ENCODE results near the gene CP.

CP gene

DNA sequence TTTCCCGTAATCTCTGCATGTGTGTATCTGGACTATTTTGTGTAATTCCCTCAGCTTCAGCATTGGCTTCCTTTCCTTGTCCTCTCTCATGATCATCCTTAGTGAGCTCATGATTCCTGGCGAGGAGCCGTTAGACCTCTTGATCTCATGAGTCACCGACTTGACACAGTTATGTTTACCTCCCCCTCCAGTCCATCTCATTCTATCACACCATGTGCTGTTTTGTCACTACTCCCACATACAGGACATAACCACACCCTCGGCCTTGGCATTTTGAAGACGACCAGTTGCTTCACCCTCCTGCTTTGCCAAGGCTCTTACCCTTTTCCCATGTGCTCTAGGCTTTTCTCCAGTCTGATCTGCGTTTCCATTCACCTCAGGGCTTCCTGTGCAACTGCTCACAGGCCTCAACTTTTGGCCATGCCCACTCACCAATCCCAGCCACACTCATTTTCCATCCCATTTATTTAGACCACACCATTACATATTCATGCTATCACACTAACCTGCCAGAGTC is 41.5 kb downstream of the CP start:
- peak; percentile 47 for DNase-seq

DNA sequence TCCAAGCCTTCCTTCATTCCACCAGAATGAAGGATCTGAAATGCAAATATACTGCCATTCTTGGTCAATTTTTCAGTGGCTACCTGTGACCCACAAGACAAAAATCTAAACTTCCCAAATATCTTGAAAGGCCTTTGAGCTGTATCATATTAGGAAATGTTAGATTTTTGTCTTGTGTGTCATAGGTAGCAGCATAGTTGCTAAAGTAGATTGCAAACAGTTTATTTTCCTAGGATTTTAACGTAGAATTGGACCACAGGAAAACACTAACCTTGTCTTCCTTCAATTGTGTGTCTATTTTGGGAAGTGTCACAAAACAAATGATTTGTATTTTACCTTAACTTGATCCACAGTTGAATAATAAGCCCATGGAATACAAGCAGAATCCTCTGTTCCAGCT is 42.4 kb downstream of the CP start:
- DNase-seq = no peak

DNA sequence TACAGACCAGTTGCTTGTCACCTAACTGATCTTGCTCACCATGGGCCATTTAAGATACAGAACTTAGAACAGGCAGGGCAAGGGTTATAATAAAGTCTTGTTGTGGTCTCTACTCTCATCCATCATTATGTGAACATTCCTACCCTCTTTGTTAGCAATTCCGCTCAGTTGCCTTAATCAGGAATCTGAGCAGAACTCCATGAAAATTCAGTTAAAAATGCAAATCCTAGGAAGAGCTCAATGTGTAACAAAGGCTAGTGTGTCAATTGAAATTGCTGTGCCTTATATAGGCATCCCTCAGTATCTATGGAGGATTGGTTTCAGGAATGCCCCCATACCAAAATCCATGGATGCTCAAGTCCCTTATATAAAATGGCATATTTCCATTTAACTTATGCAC is 44.5 kb downstream of the CP start:
- no peak for DNase-seq

DNA sequence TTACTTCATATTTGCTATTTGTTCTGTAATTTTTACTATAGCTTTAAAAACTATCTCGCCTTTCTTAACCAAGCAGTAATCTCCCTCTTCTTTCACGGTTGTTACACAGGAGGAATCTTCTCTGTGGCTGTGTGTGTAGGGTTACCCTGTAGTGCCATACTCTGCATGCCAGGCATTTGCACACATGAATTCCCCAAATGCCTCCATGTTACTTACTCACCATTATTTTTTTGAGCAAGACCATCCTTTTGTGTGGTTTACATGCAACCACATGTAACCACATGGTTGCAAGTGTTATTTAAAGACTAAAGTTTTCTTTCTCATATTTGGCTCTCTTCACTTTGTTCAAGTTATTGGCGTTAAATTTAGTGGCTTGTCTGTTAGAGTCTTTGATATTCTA is 46.7 kb downstream of the CP start:
- DNase-seq = no peak

DNA sequence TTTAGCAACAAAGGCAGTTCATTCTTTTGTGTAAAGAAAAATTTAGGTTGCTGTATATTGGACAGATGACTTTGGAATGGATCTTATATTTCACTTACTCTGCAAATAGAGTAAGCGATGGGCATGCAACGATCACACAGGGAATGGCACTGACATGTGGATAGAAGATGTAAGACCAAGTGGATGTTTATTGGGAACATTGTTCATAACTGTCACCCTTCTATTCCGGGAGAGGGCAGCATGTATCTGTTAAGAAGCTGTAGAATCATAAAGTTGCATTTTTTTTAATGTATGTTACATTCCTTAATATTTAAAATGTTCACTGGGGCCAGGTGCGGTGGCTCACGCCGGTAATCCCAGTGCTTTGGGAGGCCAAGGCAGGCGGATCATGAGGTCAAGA is 51.0 kb downstream of the CP start:
- no peak for DNase-seq

DNA sequence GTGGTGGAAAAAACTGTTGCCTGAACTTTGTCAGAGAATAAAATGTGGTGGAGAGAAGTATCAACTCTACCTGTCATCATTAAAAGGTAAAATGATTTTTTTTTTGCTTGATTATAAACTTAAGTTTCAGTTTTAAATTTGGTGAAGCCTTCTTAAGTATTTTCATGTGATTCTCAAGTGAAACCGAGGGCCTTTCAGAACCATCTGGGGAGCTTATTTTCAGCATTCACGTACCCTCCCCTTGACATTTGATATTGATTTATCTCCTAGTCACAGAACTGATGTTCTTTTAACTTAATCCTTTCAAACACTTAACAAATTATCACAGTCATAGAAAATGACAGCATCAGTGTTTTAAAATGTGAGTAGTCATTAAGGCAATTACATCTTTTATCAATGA is 53.7 kb downstream of the CP start:
- no peak for DNase-seq

DNA sequence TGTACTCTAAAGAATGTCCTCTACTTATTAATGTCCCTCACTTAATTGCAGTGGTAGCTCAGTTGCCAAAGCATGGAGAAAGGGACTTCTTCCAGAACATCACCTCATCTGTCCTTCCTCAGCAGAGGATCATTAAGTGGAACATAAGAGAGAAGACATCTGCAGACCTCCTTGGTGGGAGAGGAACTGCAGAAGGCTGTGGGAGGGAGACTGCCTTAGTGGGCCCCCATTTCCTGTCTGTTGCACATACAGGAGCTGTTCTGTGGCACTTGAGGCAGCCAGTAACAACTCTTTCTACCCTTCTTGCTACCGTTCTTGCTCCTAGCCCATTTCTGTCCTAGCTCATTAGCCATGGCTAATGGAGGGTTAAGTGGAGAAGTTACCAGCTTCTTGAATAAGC is 58.6 kb downstream of the CP start:
- no peak for DNase-seq

DNA sequence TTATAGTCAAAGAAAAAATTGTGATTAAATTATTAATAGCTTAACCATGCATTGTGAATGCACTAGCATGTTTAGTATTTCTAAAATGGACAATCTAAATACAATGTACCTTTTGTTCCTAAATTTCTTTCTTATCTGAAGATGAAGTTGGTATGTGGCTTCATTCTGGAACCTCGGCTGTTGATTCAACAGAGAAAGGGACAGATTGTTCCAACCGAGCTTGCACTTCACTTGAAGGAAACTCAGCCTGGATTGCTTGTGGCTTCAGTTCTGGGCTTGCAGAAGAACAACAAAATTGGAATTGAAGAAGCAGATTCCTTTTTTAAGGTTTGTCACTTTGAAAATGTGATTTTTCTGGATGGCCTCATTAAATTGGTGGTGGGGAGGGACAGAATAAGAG is 59.6 kb downstream of the CP start:
- DNase-seq = no peak

DNA sequence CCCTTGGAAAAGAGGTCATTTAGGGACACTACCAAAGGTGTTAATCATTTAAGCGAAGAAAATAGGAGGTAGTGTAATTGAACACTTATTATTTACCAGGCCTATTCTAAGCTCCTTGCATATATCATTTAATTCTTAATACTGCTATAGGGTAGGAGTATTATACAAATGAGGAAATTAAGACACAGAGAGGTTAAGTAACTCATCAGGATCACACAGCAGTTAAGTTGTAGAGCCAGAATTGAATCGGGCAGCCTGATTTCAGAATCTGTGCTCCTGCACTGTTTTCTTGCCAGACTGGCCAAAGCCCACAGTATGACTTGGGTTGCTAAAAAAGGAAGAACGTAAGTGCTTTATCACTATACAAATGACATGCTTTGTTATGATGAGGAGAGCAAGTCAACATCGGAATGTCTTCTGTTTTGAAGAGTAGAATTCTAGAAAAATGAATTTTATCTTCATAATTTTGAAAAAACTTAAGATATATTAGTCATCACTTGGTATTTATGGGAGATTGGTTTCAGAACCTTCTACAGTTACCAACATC is 60.8 kb downstream of the CP start:
- no peak for DNase-seq

DNA sequence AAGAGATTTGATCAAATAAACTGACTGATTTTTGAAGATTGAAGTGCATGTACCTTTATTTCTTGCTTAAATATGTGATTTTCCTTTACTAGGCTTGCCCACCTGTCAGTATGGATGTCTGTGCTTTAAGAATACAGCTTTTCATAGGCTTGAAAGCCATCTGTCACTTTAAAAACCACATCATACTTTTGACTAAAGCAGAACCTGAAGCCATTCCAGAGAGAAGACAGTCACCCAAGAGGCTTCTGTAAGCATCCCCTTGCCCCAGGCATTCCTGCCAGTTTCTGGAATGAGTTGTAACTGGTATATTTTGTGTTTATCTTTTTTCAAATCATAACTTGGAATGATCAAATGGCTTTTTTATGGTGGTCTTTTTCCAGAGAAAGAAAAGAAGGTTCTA is 68.2 kb downstream of the CP start:
- no peak for DNase-seq

DNA sequence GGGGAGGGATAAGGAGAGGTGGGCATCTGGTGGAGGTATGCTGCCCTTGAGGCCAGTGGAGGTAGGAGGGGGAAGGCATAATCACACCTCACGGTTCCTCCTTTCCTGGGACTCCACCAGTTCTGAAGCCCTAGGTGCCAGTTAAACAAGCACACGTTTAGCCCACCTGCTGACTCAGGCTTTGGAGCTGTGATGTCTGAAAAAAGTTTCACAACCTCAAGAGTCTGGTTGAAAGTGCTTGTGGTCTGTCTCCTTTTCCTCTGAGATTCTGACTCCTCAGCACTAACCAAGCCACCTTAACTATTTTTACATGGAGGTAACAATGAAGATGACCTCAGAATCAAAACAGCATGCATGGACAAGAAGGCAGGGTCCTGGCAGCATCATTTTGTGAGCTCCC is 69.2 kb downstream of the CP start:
- no peak for DNase-seq

DNA sequence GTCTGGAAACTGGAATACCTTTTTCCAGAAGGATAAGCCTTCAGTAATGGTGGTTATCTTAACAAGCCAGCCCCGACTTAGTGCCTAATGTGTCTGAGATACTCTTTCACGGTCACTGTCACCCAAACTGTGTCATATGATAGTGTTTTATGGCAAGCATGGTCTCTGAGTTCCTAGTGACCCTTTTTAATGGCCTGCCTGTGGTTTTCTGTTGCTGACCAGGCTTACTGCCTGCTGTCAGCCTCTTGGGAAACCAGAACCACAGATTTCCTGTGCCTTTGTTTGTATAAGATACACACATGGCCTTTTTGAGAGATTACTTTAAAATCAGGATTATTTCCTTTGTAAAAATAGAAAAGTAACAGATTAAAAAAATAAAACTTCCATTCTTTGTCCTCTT is 69.8 kb downstream of the CP start:
- DNase-seq = peak; percentile 38

DNA sequence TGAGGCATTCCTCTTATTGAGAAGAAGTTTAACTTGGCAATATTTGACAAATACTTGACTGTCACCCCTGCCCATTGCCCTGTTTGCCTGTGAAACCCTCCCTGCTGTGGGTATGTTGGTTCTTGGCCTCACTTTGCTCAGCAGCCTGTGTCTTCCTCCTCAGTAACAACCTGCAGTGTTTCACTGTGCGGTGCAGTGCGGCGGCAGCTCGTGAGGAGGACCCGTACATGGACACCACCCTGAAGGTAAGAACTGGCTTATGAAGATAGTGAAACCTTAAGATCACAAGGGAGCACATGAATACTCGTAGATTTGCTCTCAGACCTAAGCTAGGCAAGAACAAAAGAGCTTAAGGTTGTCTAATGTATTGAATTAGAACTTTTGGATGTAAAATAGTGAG is 71.2 kb downstream of the CP start:
- DNase-seq = no peak

DNA sequence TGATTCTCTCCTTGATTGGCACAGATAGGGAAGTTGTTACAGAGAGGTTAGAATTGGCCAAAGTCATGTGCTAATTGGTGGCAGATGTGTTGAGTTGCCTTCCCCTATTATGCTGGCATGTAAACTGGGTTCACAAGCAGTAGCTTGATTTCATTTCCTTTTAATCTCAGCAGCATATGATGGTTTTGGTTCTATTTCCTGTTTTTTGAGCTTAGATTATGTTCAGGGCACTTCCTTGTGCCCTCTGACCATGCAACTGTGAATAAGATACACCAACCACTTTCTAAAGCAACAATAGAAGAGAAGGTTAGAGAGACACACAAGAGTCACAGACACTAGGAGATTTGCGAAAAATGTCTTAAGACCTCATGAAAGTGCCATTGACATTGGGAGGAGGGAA is 75.7 kb downstream of the CP start:
- DNase-seq = no peak

DNA sequence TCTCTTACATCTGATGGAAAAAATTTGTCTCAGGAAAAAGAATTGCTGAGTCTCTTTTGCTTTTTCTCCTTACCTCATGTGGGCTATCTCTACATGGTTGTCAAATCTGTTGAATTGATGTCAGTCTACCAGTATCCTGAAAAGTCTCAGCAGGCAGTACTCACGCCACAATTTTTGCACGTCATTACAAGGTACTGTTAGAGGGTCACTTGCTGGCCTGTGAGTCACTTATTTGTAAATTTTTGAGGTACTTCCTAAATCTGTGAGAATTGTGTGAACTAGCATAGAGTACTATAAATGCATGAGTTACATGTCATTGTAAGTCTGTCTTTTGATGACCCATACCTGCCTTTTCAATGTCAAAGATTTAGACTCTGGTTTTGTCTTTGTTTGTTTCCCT is 76.3 kb downstream of the CP start:
- no peak for DNase-seq

DNA sequence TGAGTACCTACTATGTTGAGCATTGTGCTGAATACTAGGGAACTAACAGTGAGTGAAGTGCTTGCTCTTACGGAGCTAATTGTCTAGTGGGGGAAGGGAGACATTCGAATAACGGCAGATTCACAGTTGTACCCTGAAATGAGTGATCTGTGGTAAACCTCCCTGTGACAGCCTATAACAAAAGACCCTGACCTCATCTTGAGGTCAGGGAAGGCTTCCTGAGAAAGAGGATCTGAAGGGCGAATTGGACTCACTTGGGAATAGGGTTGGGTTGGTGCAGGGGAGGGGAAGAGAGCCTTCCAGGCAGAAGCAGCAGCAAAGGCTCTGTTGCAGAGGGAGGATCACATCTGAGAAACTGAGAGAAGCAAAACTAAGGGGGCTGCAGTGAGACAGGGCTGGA is 78.9 kb downstream of the CP start:
- DNase-seq = no peak

DNA sequence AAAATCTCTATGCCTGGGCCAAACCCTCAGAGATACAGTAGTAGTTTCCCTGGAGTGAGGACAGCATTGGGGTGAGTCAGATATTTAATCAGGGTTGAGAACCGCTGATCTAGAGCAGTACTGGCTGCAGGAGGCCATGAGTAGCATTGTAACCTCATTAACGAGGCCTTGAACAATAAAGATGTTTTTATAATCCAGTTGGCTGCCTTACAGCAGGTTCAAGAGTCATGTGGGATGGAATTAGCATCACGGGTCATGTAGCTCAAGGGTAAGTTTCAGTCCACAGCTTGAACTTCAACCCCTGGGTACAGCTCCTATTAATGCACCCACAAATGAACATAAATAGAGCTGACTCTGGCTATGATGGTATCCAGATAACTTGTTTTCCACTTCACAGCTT is 87.1 kb downstream of the CP start:
- DNase-seq = no peak

DNA sequence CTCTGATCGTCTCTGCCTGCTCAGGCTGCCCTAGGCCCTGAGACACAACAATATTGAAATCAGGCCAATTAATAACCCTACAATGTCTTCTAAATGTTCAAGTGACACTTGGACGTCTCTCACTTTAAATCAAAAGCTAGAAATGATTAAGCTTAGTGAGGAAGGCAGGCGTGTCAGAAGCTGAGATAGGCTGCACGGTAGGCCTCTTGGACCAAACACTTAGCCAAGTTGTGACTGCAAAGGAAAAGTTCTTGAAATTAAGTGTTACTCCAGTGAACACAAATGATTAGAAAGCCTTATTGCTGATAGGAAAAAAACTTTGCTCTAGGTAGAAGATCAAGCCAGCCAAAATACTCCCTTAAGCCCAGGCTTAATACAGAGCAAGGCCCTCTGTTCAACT is 90.0 kb downstream of the CP start:
- no peak for DNase-seq

DNA sequence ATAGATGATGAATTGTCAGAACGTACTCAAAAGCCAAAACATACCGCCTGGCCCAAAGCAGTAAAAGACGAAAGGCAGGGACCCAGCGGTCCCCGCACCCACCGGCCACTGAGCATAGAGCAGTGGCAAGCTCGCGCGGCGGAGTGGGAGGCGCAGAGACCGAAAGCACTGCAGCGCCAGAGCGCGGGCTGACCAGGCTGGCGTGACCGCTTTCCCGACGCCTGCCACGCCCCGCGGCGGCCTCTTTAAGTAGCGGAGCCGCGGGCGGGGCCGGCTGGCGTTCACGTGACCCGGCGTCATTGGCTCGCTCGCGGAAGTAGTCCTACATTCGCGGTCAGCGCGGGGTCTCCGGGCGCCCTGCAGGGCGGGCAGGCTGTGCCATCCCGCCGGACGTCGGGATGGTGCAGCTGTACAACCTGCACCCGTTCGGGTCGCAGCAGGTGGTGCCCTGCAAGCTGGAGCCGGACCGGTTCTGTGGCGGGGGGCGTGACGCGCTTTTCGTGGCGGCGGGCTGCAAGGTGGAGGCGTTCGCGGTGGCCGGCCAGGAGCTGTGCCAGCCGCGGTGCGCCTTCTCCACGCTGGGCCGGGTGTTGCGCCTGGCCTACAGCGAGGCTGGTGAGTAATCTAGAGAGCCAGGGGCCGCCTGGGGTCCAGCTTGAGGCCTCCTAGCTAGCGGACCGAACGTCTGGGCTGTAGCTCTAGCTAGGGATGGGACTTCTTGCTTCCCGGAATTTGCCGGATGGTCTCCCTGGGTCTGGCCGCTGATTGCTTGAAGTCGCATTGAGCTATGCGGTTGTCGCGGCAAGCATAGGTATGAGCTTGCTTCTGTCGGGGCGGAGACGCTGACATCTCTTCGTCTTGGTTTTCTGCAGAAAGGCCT is 92.1 kb downstream of the CP start, which contains the start of gene HPS3:
TSS of gene HPS3 (plus strand) at position 313 of the 880 bp plus-strand sequence. CDS start at position 399, 86 bp downstream.
- peak; percentile 89 for DNase-seq

DNA sequence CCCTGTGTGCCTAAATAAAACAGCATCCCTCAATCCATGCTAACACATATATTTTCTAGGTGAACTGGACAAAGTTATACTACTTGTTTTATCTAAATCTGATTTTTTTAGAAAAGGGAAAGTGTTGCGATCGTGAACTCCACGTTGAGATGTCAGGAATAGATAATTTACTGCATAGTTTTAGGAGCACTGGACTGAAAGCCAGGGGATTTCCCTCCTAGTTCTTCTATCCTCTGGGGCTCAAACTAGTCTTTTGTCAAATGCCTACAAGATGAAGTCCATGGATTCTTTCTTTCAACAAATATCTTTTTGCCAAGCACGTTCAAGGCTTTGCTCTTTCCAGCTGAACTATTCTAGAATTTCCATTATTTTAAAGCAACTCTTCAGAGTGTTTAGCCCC is 92.8 kb downstream of the CP start:
- DNase-seq = no peak

DNA sequence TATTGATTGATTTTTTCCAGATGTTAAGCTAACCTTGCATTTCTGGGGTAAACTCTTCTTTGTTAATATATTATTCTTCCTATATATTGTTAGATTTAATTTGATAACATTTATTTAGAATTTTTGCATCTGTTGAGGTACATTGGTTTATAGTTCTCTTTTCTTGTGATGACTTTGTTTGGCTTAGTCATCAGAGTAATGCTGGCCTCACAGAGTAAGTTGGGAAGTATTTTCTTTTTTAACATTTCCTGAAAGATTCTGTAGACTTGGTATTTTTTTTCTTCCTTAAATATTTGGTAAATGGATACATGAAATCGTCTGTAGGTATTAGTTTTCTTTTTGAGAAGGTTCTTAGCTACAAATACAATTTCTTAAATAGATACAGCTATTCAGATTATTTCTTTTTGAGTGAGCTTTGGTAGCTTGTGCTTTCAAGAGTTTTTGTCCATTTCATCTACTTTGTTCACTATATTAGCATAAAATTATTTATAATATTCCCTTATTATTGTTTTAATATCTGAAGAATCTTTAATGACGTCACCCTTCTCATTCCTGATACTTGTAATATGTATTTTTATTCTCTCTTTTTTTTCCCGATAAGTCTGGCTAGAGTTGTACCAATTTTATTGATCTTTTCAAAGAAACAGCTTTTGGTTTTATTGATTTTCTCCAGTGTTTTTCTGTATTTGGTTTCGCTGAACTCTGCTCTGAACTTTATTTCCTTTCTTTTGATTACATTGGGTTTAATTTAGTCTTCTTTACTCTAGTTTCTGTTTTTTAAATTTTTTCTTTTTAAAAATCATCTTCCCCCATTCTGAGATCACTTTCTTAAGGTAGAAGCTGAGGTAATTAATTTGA is 98.7 kb downstream of the CP start:
- DNase-seq = no peak
